Natural killer cell treated with Interleukin-12 subunit alpha and Interleukin-12 subunit beta and Interleukin-15 and Interleukin-18, amount 100 ng/mL, for 72 hours (primary cell): ENCODE results near the gene ZBTB21. TPM values are rescaled to one million over a fixed set of nuclear protein-coding genes. Genes with fewer than 3 reads are reported as not detected.
"Not testable (repeated sequence)": the region's sequence is repeated elsewhere in the genome, so short reads cannot be mapped to it uniquely, and the experiment has no call there.

Experiments used
- ATAC-seq, 2 donors: fragments of 150-1000 bp; cut with Tn5 transposase in 1 of 2; sonication (Bioruptor Pico), chemical (Tn5 transposase) in 1 of 2; 2 replicates each; pipeline ENCODE4 v1.10.0; 2021
- DNase-seq: peaks from one replicate; pipeline ENCODE4 v3.0.0; 2022; ENCODE audit warnings: low spot score
- H3K27ac Mint-ChIP-seq, 2 donors: 1 replicate in 1 of 2; 2 replicates in 1 of 2; pipeline ENCODE4 v1.8.0; 2022; ENCODE audit warnings: mixed read lengths in 2 of 2, mild to moderate bottlenecking in 1 of 2, moderate library complexity in 1 of 2
- H3K27me3 Mint-ChIP-seq, 2 donors: 1 replicate in 1 of 2; 2 replicates in 1 of 2; pipeline ENCODE4 v1.8.0; 2022; ENCODE audit warnings: mixed read lengths in 2 of 2
- H3K36me3 Mint-ChIP-seq: one replicate; pipeline ENCODE4 v1.8.0; 2022; ENCODE audit warnings: mixed read lengths
- H3K4me1 Mint-ChIP-seq, 2 donors: 1 replicate in 1 of 2; 2 replicates in 1 of 2; pipeline ENCODE4 v1.8.0; 2022; ENCODE audit warnings: low read depth in 2 of 2, mixed read lengths in 2 of 2, mild to moderate bottlenecking in 1 of 2
- H3K4me3 Mint-ChIP-seq: one replicate; pipeline ENCODE4 v1.8.0; 2022; ENCODE audit warnings: mixed read lengths
- H3K9me3 Mint-ChIP-seq: 2 replicates; pipeline ENCODE4 v1.8.0; 2022; ENCODE audit warnings: mixed read lengths
- total RNA-seq, 2 donors: library from RNA; stranded (reverse); gene quantifications; one replicate each; pipeline ENCODE4 v1.2.3, GENCODE V29; 2022

The ZBTB21 gene
- total RNA-seq, 2 donors from 2014 or later: 13.0 to 20.4 TPM

GRCh38 chr21:41959697-41960096, 50.5 kb downstream of the ZBTB21 start:
- peak; percentile 25 for DNase-seq
- not testable (repeated sequence) for H3K36me3 Mint-ChIP-seq, H3K4me3 Mint-ChIP-seq, H3K27ac Mint-ChIP-seq, ATAC-seq, H3K4me1 Mint-ChIP-seq, H3K9me3 Mint-ChIP-seq
- H3K27me3 Mint-ChIP-seq: peaks cover 13 to 20% of the 10 kb centered on the region in 2 donors

GRCh38 chr21:41958886-41959563, 51.1 kb downstream of the ZBTB21 start:
- Mint-ChIP-seq H3K36me3 (no peaks in the 10 kb centered on the region), H3K4me3 (no peak overlapping the region), H3K9me3 (no peaks in the 10 kb centered on the region), H3K27me3 (peaks cover 16 to 26% of the 10 kb centered on the region in 2 donors), H3K4me1 (peaks cover 11 to 16% of the 10 kb centered on the region in 2 donors), H3K27ac (no peak overlapping the region)
- DNase-seq: peak; percentile 18
- ATAC-seq: no peak

- H3K9me3 Mint-ChIP-seq: no peaks in the 10 kb centered on the region
- H3K27ac Mint-ChIP-seq: no peak overlapping the region
- peaks cover 16 to 26% of the 10 kb centered on the region in 2 donors for H3K27me3 Mint-ChIP-seq
- no peaks in the 10 kb centered on the region for H3K36me3 Mint-ChIP-seq
- peaks cover 11 to 16% of the 10 kb centered on the region in 2 donors for H3K4me1 Mint-ChIP-seq
- no peak overlapping the region for H3K4me3 Mint-ChIP-seq
- ATAC-seq (no peak), DNase-seq (peak; percentile 45)
Observed at GRCh38 chr21:41957991-41958766, 52.0 kb downstream of the ZBTB21 start.

- H3K4me1 Mint-ChIP-seq: peaks cover 11 to 16% of the 10 kb centered on the region in 2 donors
- peak; percentile 28 for DNase-seq
- no peak overlapping the region for H3K27ac Mint-ChIP-seq
- ATAC-seq: no peak
- peaks cover 16 to 32% of the 10 kb centered on the region in 2 donors for H3K27me3 Mint-ChIP-seq
- H3K9me3 Mint-ChIP-seq: no peaks in the 10 kb centered on the region
- H3K4me3 Mint-ChIP-seq: no peak overlapping the region
- H3K36me3 Mint-ChIP-seq: no peaks in the 10 kb centered on the region
Observed at GRCh38 chr21:41956926-41957729, 53.0 kb downstream of the ZBTB21 start.

- Mint-ChIP-seq H3K9me3 (no peaks in the 10 kb centered on the region), H3K27me3 (peaks cover 10 to 43% of the 10 kb centered on the region in 2 donors), H3K4me1 (peaks cover 11 to 16% of the 10 kb centered on the region in 2 donors), H3K27ac (no peak overlapping the region), H3K36me3 (no peaks in the 10 kb centered on the region), H3K4me3 (no peak overlapping the region)
- ATAC-seq (no peak), DNase-seq (no peak)
Observed at GRCh38 chr21:41955516-41955915, 54.6 kb downstream of the ZBTB21 start.

GRCh38 chr21:41954654-41955499, 55.3 kb downstream of the ZBTB21 start:
- ATAC-seq (no peak), DNase-seq (no peak)
- H3K4me3 Mint-ChIP-seq: peak overlapping the region; percentile 61
- H3K4me1 Mint-ChIP-seq: peaks cover 11 to 16% of the 10 kb centered on the region in 2 donors
- H3K27ac Mint-ChIP-seq: no peak overlapping the region
- peaks cover 10 to 43% of the 10 kb centered on the region in 2 donors for H3K27me3 Mint-ChIP-seq
- H3K9me3 Mint-ChIP-seq: no peaks in the 10 kb centered on the region
- H3K36me3 Mint-ChIP-seq: no peaks in the 10 kb centered on the region

- ATAC-seq: peak; percentile 63 to 83
- H3K4me1 Mint-ChIP-seq: peaks cover 11 to 16% of the 10 kb centered on the region in 2 donors
- H3K27ac Mint-ChIP-seq: no peak within 1 kb of the TSS
- no peaks in the 10 kb centered on the region for H3K9me3 Mint-ChIP-seq
- no peaks in the 10 kb centered on the region for H3K36me3 Mint-ChIP-seq
- peak within 1 kb of the TSS; percentile 61 for H3K4me3 Mint-ChIP-seq
- DNase-seq: no peak
- peaks cover 10 to 43% of the 10 kb centered on the region in 2 donors for H3K27me3 Mint-ChIP-seq
Observed at GRCh38 chr21:41953831-41954653, 56.1 kb downstream of the ZBTB21 start, which contains the start of gene C2CD2. Gene C2CD2 (minus strand): TSS chr21:41954018. CDS start chr21:41953648, 370 bp downstream.

GRCh38 chr21:41953249-41953830, 56.8 kb downstream of the ZBTB21 start:
- Mint-ChIP-seq H3K9me3 (no peaks in the 10 kb centered on the region), H3K27me3 (peaks cover 10 to 43% of the 10 kb centered on the region in 2 donors), H3K4me3 (no peak overlapping the region), H3K27ac (no peak overlapping the region), H3K4me1 (peaks cover 11 to 16% of the 10 kb centered on the region in 2 donors), H3K36me3 (no peaks in the 10 kb centered on the region)
- ATAC-seq: peak in 1 of 2 donors; percentile 18
- no peak for DNase-seq

- Mint-ChIP-seq H3K36me3 (no peaks in the 10 kb centered on the region), H3K4me1 (peaks cover 11 to 16% of the 10 kb centered on the region in 2 donors), H3K9me3 (no peaks in the 10 kb centered on the region), H3K27ac (no peak overlapping the region), H3K27me3 (peaks cover 10 to 41% of the 10 kb centered on the region in 2 donors), H3K4me3 (peak overlapping the region; percentile 12)
- ATAC-seq: no peak
- no peak for DNase-seq
Observed at GRCh38 chr21:41952568-41953248, 57.5 kb downstream of the ZBTB21 start.

GRCh38 chr21:41951876-41952567, 58.1 kb downstream of the ZBTB21 start:
- ATAC-seq: no peak
- H3K27ac Mint-ChIP-seq: no peak overlapping the region
- H3K4me3 Mint-ChIP-seq: no peak overlapping the region
- no peaks in the 10 kb centered on the region for H3K9me3 Mint-ChIP-seq
- H3K4me1 Mint-ChIP-seq: peaks cover 11 to 13% of the 10 kb centered on the region in 2 donors
- H3K36me3 Mint-ChIP-seq: no peaks in the 10 kb centered on the region
- no peak for DNase-seq
- H3K27me3 Mint-ChIP-seq: peaks cover 8 to 34% of the 10 kb centered on the region in 2 donors

GRCh38 chr21:41950941-41951351, 59.2 kb downstream of the ZBTB21 start:
- DNase-seq (no peak), ATAC-seq (no peak)
- Mint-ChIP-seq H3K27me3 (peaks cover 8 to 30% of the 10 kb centered on the region in 2 donors), H3K27ac (no peak overlapping the region), H3K4me3 (no peak overlapping the region), H3K9me3 (no peaks in the 10 kb centered on the region), H3K4me1 (peaks cover 11 to 12% of the 10 kb centered on the region in 2 donors), H3K36me3 (no peaks in the 10 kb centered on the region)
